ENCODE data around the gene UBE2Q2. TPM values are rescaled to one million over a fixed set of nuclear protein-coding genes. Genes with fewer than 3 reads are reported as not detected.

Gene UBE2Q2
- total RNA-seq, 2 experiments from 2014 or later, result 29.3 to 33.5 TPM

GRCh38 chr15:75924576-75924975 lies 81.3 kb downstream of the UBE2Q2 start:
- H3K27me3 ChIP-seq (ENCODE audit: control insufficient read depth in 1 of 2, insufficient read depth in 2 of 2, low read length in 2 of 2), result no peaks in the 10 kb centered on the region
- H3K36me3 ChIP-seq (ENCODE audit: insufficient read depth, low read length), result peaks cover 21% of the 10 kb centered on the region
- POLR2A ChIA-PET, result no interaction called here
- CTCF ChIA-PET, result interaction anchor here (1.4 kb wide), 1 partner anchor 10 kb away, joined by 3 read pairs; no protein-coding TSS in a partner anchor
- H3K9me3 Mint-ChIP-seq, result no peaks in the 10 kb centered on the region
- H3K27ac Mint-ChIP-seq, result no peak overlapping the region
- ATAC-seq (ENCODE audit: poor library complexity) (no peak), DNase-seq (no peak)
- H3K4me3 ChIP-seq (ENCODE audit: low read length), result no peak overlapping the region
- peaks cover 42% of the 10 kb centered on the region for H3K4me1 Mint-ChIP-seq (ENCODE audit: low read depth)
- H3K27me3 Mint-ChIP-seq, result no peaks in the 10 kb centered on the region
- intact Hi-C loops (cut with DNase I, micrococcal nuclease), result loop anchor here in 1 of 2 experiments (5.0 kb wide), 2 partner anchors 112 to 197 kb away; no protein-coding TSS in a partner anchor
- no peaks in the 10 kb centered on the region for H3K4me1 ChIP-seq (ENCODE audit: insufficient read depth, low read length)
- no peaks in the 10 kb centered on the region for H3K9me3 ChIP-seq (ENCODE audit: control insufficient read depth in 1 of 2, insufficient read depth in 1 of 2, low read length in 2 of 2)
- no peak overlapping the region for H3K27ac ChIP-seq (ENCODE audit: low read depth in 1 of 2, low read length in 2 of 2)
- no peak overlapping the region for H3K4me3 Mint-ChIP-seq
- TF ChIP-seq, protein P1, sequence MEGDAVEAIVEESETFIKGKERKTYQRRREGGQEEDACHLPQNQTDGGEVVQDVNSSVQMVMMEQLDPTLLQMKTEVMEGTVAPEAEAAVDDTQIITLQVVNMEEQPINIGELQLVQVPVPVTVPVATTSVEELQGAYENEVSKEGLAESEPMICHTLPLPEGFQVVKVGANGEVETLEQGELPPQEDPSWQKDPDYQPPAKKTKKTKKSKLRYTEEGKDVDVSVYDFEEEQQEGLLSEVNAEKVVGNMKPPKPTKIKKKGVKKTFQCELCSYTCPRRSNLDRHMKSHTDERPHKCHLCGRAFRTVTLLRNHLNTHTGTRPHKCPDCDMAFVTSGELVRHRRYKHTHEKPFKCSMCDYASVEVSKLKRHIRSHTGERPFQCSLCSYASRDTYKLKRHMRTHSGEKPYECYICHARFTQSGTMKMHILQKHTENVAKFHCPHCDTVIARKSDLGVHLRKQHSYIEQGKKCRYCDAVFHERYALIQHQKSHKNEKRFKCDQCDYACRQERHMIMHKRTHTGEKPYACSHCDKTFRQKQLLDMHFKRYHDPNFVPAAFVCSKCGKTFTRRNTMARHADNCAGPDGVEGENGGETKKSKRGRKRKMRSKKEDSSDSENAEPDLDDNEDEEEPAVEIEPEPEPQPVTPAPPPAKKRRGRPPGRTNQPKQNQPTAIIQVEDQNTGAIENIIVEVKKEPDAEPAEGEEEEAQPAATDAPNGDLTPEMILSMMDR (IDR thresholded peaks at IDR 0.05), result no peak
- H3K36me3 Mint-ChIP-seq (ENCODE audit: low read depth), result peaks cover 69% of the 10 kb centered on the region

DNA sequence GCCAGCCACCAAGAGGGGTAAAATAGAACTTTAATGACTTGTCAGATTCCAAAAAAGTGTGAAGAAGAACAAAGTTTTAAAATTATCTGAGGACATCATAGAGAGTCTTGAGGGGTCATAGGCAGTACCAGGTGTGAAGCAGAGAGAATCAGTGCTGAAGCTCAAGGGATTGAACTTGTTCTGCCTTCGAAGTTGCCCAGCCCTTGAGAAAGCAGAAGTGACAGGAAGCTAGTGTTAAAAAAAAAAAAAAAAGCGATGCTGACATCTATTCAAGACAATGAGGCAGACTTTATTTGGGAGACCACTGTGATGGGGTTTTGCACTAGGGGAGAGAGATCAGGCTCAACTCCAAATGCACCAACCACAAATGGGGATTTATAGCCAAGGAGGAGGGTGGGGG lies 82.2 kb downstream of the UBE2Q2 start:
- no peak overlapping the region for H3K27ac ChIP-seq (ENCODE audit: low read depth in 1 of 2, low read length in 2 of 2)
- intact Hi-C loops (cut with DNase I, micrococcal nuclease), result no loop called here
- H3K4me3 Mint-ChIP-seq, result no peak overlapping the region
- ATAC-seq (ENCODE audit: poor library complexity), result no peak
- H3K36me3 Mint-ChIP-seq (ENCODE audit: low read depth), result peaks cover 69% of the 10 kb centered on the region
- no peaks in the 10 kb centered on the region for H3K9me3 Mint-ChIP-seq
- no peaks in the 10 kb centered on the region for H3K4me1 ChIP-seq (ENCODE audit: insufficient read depth, low read length)
- CTCF ChIA-PET, result interaction anchor here (0.7 to 1.4 kb wide), 3 partner anchors 9 to 314 kb away, joined by 3 read pairs; no protein-coding TSS in a partner anchor
- peaks cover 28% of the 10 kb centered on the region for H3K36me3 ChIP-seq (ENCODE audit: insufficient read depth, low read length)
- H3K4me1 Mint-ChIP-seq (ENCODE audit: low read depth), result peaks cover 50% of the 10 kb centered on the region
- H3K4me3 ChIP-seq (ENCODE audit: low read length), result no peak overlapping the region
- DNase-seq, result no peak
- H3K27ac Mint-ChIP-seq, result no peak overlapping the region
- no peaks in the 10 kb centered on the region for H3K27me3 Mint-ChIP-seq
- H3K9me3 ChIP-seq (ENCODE audit: control insufficient read depth in 1 of 2, insufficient read depth in 1 of 2, low read length in 2 of 2), result no peaks in the 10 kb centered on the region
- POLR2A ChIA-PET, result no interaction called here
- TF ChIP-seq, protein P1 (IDR thresholded peaks at IDR 0.05), result no peak
- no peaks in the 10 kb centered on the region for H3K27me3 ChIP-seq (ENCODE audit: control insufficient read depth in 1 of 2, insufficient read depth in 2 of 2, low read length in 2 of 2)

DNA sequence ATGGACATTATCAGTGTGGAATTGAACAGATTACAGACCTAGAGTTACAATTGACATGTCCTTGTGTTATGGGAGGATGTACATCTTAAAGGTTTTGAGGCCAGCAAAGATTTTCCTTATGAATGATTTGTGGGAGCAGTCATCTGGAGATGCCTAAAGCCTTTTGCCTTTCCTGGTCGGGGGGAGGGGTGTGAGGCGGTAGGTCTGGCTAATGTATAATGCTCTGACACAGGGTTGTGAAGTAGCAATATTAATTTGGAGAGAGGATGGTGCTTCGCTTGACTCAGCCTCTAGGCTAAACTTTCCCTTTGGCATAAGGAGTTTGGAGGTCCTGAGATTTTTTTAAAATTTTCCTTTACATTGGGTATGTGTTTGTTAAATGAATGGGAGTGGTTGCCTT lies 83.7 kb downstream of the UBE2Q2 start:
- Histone ChIP-seq H3K9me3 (ENCODE audit: control insufficient read depth in 1 of 2, insufficient read depth in 1 of 2, low read length in 2 of 2) (no peaks in the 10 kb centered on the region), H3K4me3 (ENCODE audit: low read length) (no peak overlapping the region), H3K36me3 (ENCODE audit: insufficient read depth, low read length) (peaks cover 35% of the 10 kb centered on the region), H3K27ac (ENCODE audit: low read depth in 1 of 2, low read length in 2 of 2) (no peak overlapping the region), H3K4me1 (ENCODE audit: insufficient read depth, low read length) (no peaks in the 10 kb centered on the region), H3K27me3 (ENCODE audit: control insufficient read depth in 1 of 2, insufficient read depth in 2 of 2, low read length in 2 of 2) (no peaks in the 10 kb centered on the region)
- TF ChIP-seq, protein P1 (IDR thresholded peaks at IDR 0.05), result no peak
- CTCF ChIA-PET, result no interaction called here
- no peak for DNase-seq
- POLR2A ChIA-PET, result no interaction called here
- Mint-ChIP-seq H3K27ac (no peak overlapping the region), H3K9me3 (no peaks in the 10 kb centered on the region), H3K4me3 (no peak overlapping the region), H3K4me1 (ENCODE audit: low read depth) (peaks cover 53% of the 10 kb centered on the region), H3K36me3 (ENCODE audit: low read depth) (peaks cover 78% of the 10 kb centered on the region), H3K27me3 (no peaks in the 10 kb centered on the region)
- no peak for ATAC-seq (ENCODE audit: poor library complexity)
- intact Hi-C loops (cut with DNase I, micrococcal nuclease), result no loop called here
